Endothelial cell of umbilical vein (primary cell): ENCODE results near the gene WDR82.

ENCODE experiments used
- CTCF ChIP-seq, 2 donors: IDR thresholded peaks; 1 replicate in 1 of 2; 2 replicates in 1 of 2; pipeline ENCODE4 v1.5.1; 2011; ENCODE audit warnings: low read length in 2 of 2, mild to moderate bottlenecking in 2 of 2, moderate library complexity in 2 of 2, control low read depth in 1 of 2, inconsistent platforms in 1 of 2, low read depth in 1 of 2; ENCODE audit not compliant: insufficient read depth in 1 of 2; ENCODE audit errors: extremely low read depth in 1 of 2
- EZH2 ChIP-seq: IDR thresholded peaks from 2 replicates; pipeline ENCODE4 v1.6.1; 2012; ENCODE audit warnings: borderline replicate concordance, low read depth, mild to moderate bottlenecking, moderate library complexity, low read length, inconsistent platforms; ENCODE audit not compliant: severe bottlenecking
- POLR2A ChIP-seq: IDR thresholded peaks from 2 replicates; pipeline ENCODE4 v1.6.1; 2012; ENCODE audit warnings: low read depth, mild to moderate bottlenecking, control low read depth, low read length
- POLR2AphosphoS5 ChIP-seq: IDR thresholded peaks from 2 replicates; pipeline ENCODE4 v1.6.1; 2012; ENCODE audit warnings: low read depth, mild to moderate bottlenecking, control low read depth, low read length, moderate library complexity; ENCODE audit not compliant: insufficient read depth
- TF ChIP-seq, protein P1 (sequence below): IDR thresholded peaks from 2 replicates; pipeline ENCODE4 v1.6.1; 2011; ENCODE audit not compliant: insufficient read depth, insufficient read length

GRCh38 chr3:52308308-52308707 is 29.9 kb upstream of the WDR82 start:
- no peak for TF ChIP-seq POLR2A
- no peak for TF ChIP-seq CTCF (IDR thresholded peaks at IDR 0.05; ENCODE audit: extremely low read depth in 1 of 2, insufficient read depth in 1 of 2, low read depth in 1 of 2, low read length in 2 of 2)
- TF ChIP-seq POLR2AphosphoS5 = no peak
- no peak for TF ChIP-seq EZH2
- TF ChIP-seq, protein P1, sequence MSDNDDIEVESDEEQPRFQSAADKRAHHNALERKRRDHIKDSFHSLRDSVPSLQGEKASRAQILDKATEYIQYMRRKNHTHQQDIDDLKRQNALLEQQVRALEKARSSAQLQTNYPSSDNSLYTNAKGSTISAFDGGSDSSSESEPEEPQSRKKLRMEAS = no peak
